ENCODE data around the gene PPP2R5C.

PPP2R5C gene

GRCh38 chr14:101851736-101852405 lies 90.4 kb downstream of the PPP2R5C start:
- TF ChIP-seq CTCF (IDR thresholded peaks at IDR 0.05; ENCODE audit: low read depth, low read length), result no peak
- no peak for DNase-seq (ENCODE audit: low read depth, low spot score)
- H3K4me3 ChIP-seq (ENCODE audit: low read depth, low read length), result no peak overlapping the region
- in situ Hi-C loops (cut with HindIII; ENCODE audit: low sequenced_read_pairs), result no loop called here

GRCh38 chr14:101852785-101853184 lies 91.3 kb downstream of the PPP2R5C start:
- no peak for DNase-seq (ENCODE audit: low read depth, low spot score)
- no peak for TF ChIP-seq CTCF (IDR thresholded peaks at IDR 0.05; ENCODE audit: low read depth, low read length)
- in situ Hi-C loops (cut with HindIII; ENCODE audit: low sequenced_read_pairs), result no loop called here
- no peak overlapping the region for H3K4me3 ChIP-seq (ENCODE audit: low read depth, low read length)

DNA sequence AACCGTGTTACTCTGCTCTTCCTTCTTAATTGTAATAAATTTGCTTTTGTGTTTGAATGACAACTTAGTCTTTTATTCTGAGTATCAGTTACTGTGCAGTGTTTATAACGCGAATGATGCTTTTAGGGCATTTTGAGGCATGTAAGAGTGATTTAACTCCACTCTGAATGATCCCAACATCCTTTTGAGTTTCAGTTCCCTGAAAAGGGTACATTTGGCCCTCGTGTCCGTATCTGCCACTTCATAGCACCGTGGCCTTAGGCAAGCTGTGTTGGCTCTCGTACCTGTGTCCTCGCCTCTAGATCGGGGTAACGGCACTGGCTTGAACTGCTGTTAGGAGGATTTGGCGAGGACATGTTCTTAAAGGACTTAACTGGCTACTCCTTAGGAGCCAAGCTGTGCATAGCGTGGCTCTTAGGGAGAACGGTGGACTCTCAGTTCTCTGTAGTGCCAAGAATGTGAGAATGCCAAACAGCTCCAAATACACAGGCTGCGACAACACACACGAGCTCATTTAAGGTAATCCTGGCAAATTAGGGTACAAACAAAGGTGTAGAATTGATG lies 92.0 kb downstream of the PPP2R5C start:
- in situ Hi-C loops (cut with HindIII; ENCODE audit: low sequenced_read_pairs), result no loop called here

DNA sequence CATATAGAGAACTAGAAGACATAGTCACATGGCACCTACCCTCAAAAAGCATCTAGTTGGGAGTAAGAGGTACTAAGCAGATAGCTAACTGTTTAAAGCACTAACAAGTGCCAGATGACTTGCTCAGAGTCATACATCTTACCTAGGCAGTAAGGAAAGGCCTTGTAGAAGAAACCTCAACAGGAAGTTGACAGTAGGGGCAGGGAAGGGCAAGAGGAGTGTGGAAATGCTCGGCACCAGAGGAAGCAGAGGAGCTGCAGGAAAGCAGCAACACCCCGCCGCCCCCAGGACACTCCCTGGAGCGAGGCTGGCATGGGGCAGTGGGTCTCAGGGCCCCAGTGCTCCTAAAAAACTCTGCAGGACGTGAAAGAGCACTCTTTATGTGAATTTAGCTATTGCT lies 92.9 kb downstream of the PPP2R5C start:
- TF ChIP-seq CTCF (IDR thresholded peaks at IDR 0.05; ENCODE audit: low read depth, low read length), result no peak
- no peak for DNase-seq (ENCODE audit: low read depth, low spot score)
- in situ Hi-C loops (cut with HindIII; ENCODE audit: low sequenced_read_pairs), result no loop called here
- H3K4me3 ChIP-seq (ENCODE audit: low read depth, low read length), result no peak overlapping the region

More for the DNA sequence above, 92.0 kb downstream of the PPP2R5C start:
- TF ChIP-seq CTCF (IDR thresholded peaks at IDR 0.05; ENCODE audit: low read depth, low read length), result no peak
- DNase-seq (ENCODE audit: low read depth, low spot score), result no peak
- no peak overlapping the region for H3K4me3 ChIP-seq (ENCODE audit: low read depth, low read length)

GRCh38 chr14:101855958-101856357 lies 94.4 kb downstream of the PPP2R5C start:
- TF ChIP-seq CTCF (IDR thresholded peaks at IDR 0.05; ENCODE audit: low read depth, low read length), result no peak
- in situ Hi-C loops (cut with HindIII; ENCODE audit: low sequenced_read_pairs), result no loop called here
- no peak for DNase-seq (ENCODE audit: low read depth, low spot score)
- H3K4me3 ChIP-seq (ENCODE audit: low read depth, low read length), result no peak overlapping the region

GRCh38 chr14:101856536-101856935 lies 95.0 kb downstream of the PPP2R5C start:
- DNase-seq (ENCODE audit: low read depth, low spot score), result no peak
- H3K4me3 ChIP-seq (ENCODE audit: low read depth, low read length), result no peak overlapping the region
- no peak for TF ChIP-seq CTCF (IDR thresholded peaks at IDR 0.05; ENCODE audit: low read depth, low read length)
- in situ Hi-C loops (cut with HindIII; ENCODE audit: low sequenced_read_pairs), result no loop called here
